ENCODE measurements around the gene DUSP9. TPM values are rescaled to one million over a fixed set of nuclear protein-coding genes. Genes with fewer than 3 reads are reported as not detected.
"Not testable (repeated sequence)": the region's sequence is repeated elsewhere in the genome, so short reads cannot be mapped to it uniquely, and the experiment has no call there.

The DUSP9 gene
- polyA plus RNA-seq, 1 donor (not counting 4 experiments of a cell fraction or from before 2014, with no cell fraction given): 0.47 TPM

GRCh38 chrX:153693216-153694086 is 46.4 kb downstream of the DUSP9 start:
- Histone ChIP-seq H3K4me2 (ENCODE audit: control insufficient read depth, extremely low read depth, insufficient read depth, low read depth, low read length) (no peak overlapping the region), H3K79me2 (ENCODE audit: control insufficient read depth, insufficient read depth, low read length) (peaks cover 11% of the 10 kb centered on the region), H4K20me1 (ENCODE audit: control insufficient read depth, extremely low read depth, insufficient read depth, low read length) (no peaks in the 10 kb centered on the region), H3K27me3 (ENCODE audit: control insufficient read depth, extremely low read depth, insufficient read depth, low read length) (no peaks in the 10 kb centered on the region), H3K4me1 (ENCODE audit: control insufficient read depth, extremely low read depth, insufficient read depth, low read length) (peaks cover 8% of the 10 kb centered on the region), H3K36me3 (ENCODE audit: control insufficient read depth in 2 of 2, extremely low read depth in 1 of 2, insufficient read depth in 2 of 2, low read length in 2 of 2) (no peaks in the 10 kb centered on the region), H3K9ac (ENCODE audit: control insufficient read depth, extremely low read depth, insufficient read depth, low read length) (no peak overlapping the region), H3K9me3 (ENCODE audit: control insufficient read depth, low read depth, low read length) (no peaks in the 10 kb centered on the region), H2AFZ (ENCODE audit: control insufficient read depth, low read length) (no peak overlapping the region), H3K9me1 (ENCODE audit: control insufficient read depth, extremely low read depth, insufficient read depth, low read length) (no peaks in the 10 kb centered on the region), H3K4me3 (ENCODE audit: control insufficient read depth in 2 of 3, extremely low read depth in 1 of 3, insufficient read depth in 2 of 3, low read depth in 1 of 3, low read length in 3 of 3) (no peak overlapping the region), H3K27ac (ENCODE audit: control insufficient read depth, insufficient read depth, low read length) (no peak overlapping the region)
- dilution Hi-C loops (cut with MboI; ENCODE audit: extremely low pct_ligation_motif_present, low sequenced_read_pairs): no loop called here
- DNase-seq (ENCODE audit: low read depth, low spot score) (no peak), FAIRE-seq (no peak)
- TF ChIP-seq EZH2 (IDR thresholded peaks at IDR 0.05; ENCODE audit: low read length) (no peak), CTCF (optimal IDR thresholded peaks at IDR 0.05 in 1 of 3, IDR thresholded peaks at IDR 0.05 in 1 of 3, conservative IDR thresholded peaks at IDR 0.05 in 1 of 3; ENCODE audit: extremely low read depth in 1 of 3, insufficient read depth in 2 of 3, low read length in 3 of 3) (no peak)

GRCh38 chrX:153694256-153694655 is 47.3 kb downstream of the DUSP9 start:
- H3K27me3 ChIP-seq (ENCODE audit: control insufficient read depth, extremely low read depth, insufficient read depth, low read length); H3K4me2 ChIP-seq (ENCODE audit: control insufficient read depth, extremely low read depth, insufficient read depth, low read depth, low read length); H4K20me1 ChIP-seq (ENCODE audit: control insufficient read depth, extremely low read depth, insufficient read depth, low read length); H2AFZ ChIP-seq (ENCODE audit: control insufficient read depth, low read length); H3K4me1 ChIP-seq (ENCODE audit: control insufficient read depth, extremely low read depth, insufficient read depth, low read length); H3K36me3 ChIP-seq (ENCODE audit: control insufficient read depth in 2 of 2, extremely low read depth in 1 of 2, insufficient read depth in 2 of 2, low read length in 2 of 2); H3K9me3 ChIP-seq (ENCODE audit: control insufficient read depth, low read depth, low read length); H3K9me1 ChIP-seq (ENCODE audit: control insufficient read depth, extremely low read depth, insufficient read depth, low read length); dilution Hi-C loops (cut with MboI; ENCODE audit: extremely low pct_ligation_motif_present, low sequenced_read_pairs); DNase-seq (ENCODE audit: low read depth, low spot score); H3K9ac ChIP-seq (ENCODE audit: control insufficient read depth, extremely low read depth, insufficient read depth, low read length); H3K4me3 ChIP-seq (ENCODE audit: control insufficient read depth in 2 of 3, extremely low read depth in 1 of 3, insufficient read depth in 2 of 3, low read depth in 1 of 3, low read length in 3 of 3); FAIRE-seq; H3K27ac ChIP-seq (ENCODE audit: control insufficient read depth, insufficient read depth, low read length): not testable (repeated sequence)
- peaks cover 11% of the 10 kb centered on the region for H3K79me2 ChIP-seq (ENCODE audit: control insufficient read depth, insufficient read depth, low read length)

Data from keratinocyte (primary cell).